Neural crest cell (in vitro differentiated cells): ENCODE measurements around the gene TDRD12. TPM values are rescaled to one million over a fixed set of nuclear protein-coding genes. Genes with fewer than 3 reads are reported as not detected.

Experiments
- DNase-seq: peaks from one replicate; pipeline ENCODE4 v3.0.0; 2021; ENCODE audit warnings: low read depth, mixed read lengths, low spot score
- H3K27ac Mint-ChIP-seq: one replicate; pipeline ENCODE4 v1.8.0; 2021; ENCODE audit warnings: mild to moderate bottlenecking, mixed read lengths; ENCODE audit not compliant: unreplicated experiment
- H3K27me3 Mint-ChIP-seq: 2 replicates; pipeline ENCODE4 v1.8.0; 2021; ENCODE audit warnings: low read depth, mild to moderate bottlenecking, mixed read lengths
- H3K36me3 Mint-ChIP-seq: 2 replicates; pipeline ENCODE4 v1.8.0; 2021; ENCODE audit warnings: low read depth, mild to moderate bottlenecking, mixed read lengths
- H3K4me1 Mint-ChIP-seq: 2 replicates; pipeline ENCODE4 v1.8.0; 2021; ENCODE audit warnings: mixed read lengths
- H3K4me3 Mint-ChIP-seq: one replicate; pipeline ENCODE4 v1.8.0; 2021; ENCODE audit warnings: mild to moderate bottlenecking, mixed read lengths
- H3K9me3 Mint-ChIP-seq: 2 replicates; pipeline ENCODE4 v1.8.0; 2021; ENCODE audit warnings: mixed read lengths
- CTCF ChIP-seq: fragments of 200-600 bp; sonication (generic); conservative IDR thresholded peaks from 2 replicates; pipeline ENCODE4 v1.5.0; 2021; ENCODE audit warnings: antibody characterized with exemption, mild to moderate bottlenecking
- total RNA-seq: library from RNA; stranded (reverse); gene quantifications from 2 replicates; pipeline ENCODE4 v1.2.1, GENCODE V29; 2021

Gene TDRD12
- total RNA-seq, 1 donor from 2014 or later, result 0.21 TPM

- Mint-ChIP-seq H3K27me3 (no peaks in the 10 kb centered on the region), H3K27ac (no peak overlapping the region), H3K4me3 (no peak overlapping the region), H3K36me3 (no peaks in the 10 kb centered on the region), H3K4me1 (no peaks in the 10 kb centered on the region), H3K9me3 (no peaks in the 10 kb centered on the region)
- DNase-seq, result no peak
- no peak for TF ChIP-seq CTCF
Observed at GRCh38 chr19:32870981-32871451, 151.4 kb downstream of the TDRD12 start.

- no peaks in the 10 kb centered on the region for H3K36me3 Mint-ChIP-seq
- H3K9me3 Mint-ChIP-seq, result no peaks in the 10 kb centered on the region
- DNase-seq, result no peak
- H3K27me3 Mint-ChIP-seq, result no peaks in the 10 kb centered on the region
- H3K4me1 Mint-ChIP-seq, result no peaks in the 10 kb centered on the region
- no peak overlapping the region for H3K27ac Mint-ChIP-seq
- TF ChIP-seq CTCF, result no peak
- no peak overlapping the region for H3K4me3 Mint-ChIP-seq
Observed at GRCh38 chr19:32872391-32872790, 152.8 kb downstream of the TDRD12 start.

- H3K27me3 Mint-ChIP-seq, result no peaks in the 10 kb centered on the region
Observed at GRCh38 chr19:32873247-32873959, 153.8 kb downstream of the TDRD12 start.

GRCh38 chr19:32874605-32875004 is 155.0 kb downstream of the TDRD12 start:
- DNase-seq, result no peak
- Mint-ChIP-seq H3K4me3 (no peak overlapping the region), H3K27me3 (no peaks in the 10 kb centered on the region), H3K27ac (no peak overlapping the region), H3K36me3 (peaks cover 2% of the 10 kb centered on the region), H3K9me3 (no peaks in the 10 kb centered on the region), H3K4me1 (no peaks in the 10 kb centered on the region)
- TF ChIP-seq CTCF, result no peak

More at GRCh38 chr19:32873247-32873959, 153.8 kb downstream of the TDRD12 start:
- Mint-ChIP-seq H3K4me1 (no peaks in the 10 kb centered on the region), H3K36me3 (peaks cover under 1% of the 10 kb centered on the region), H3K4me3 (no peak overlapping the region), H3K9me3 (no peaks in the 10 kb centered on the region), H3K27ac (no peak overlapping the region)
- no peak for TF ChIP-seq CTCF
- no peak for DNase-seq

GRCh38 chr19:32875428-32875827 is 155.9 kb downstream of the TDRD12 start:
- no peak overlapping the region for H3K4me3 Mint-ChIP-seq
- peaks cover 2% of the 10 kb centered on the region for H3K36me3 Mint-ChIP-seq
- H3K9me3 Mint-ChIP-seq, result no peaks in the 10 kb centered on the region
- no peak for TF ChIP-seq CTCF
- no peak for DNase-seq
- no peak overlapping the region for H3K27ac Mint-ChIP-seq
- no peaks in the 10 kb centered on the region for H3K4me1 Mint-ChIP-seq
- no peaks in the 10 kb centered on the region for H3K27me3 Mint-ChIP-seq
